Measurements from ENCODE around the gene TMEM263. TPM values are rescaled to one million over a fixed set of nuclear protein-coding genes. Genes with fewer than 3 reads are reported as not detected.

TMEM263 gene
- 26.5 TPM for total RNA-seq
- long read RNA-seq, transcript TMEM263-201 (4 exons, 3,362 nt): minor isoform, 16 of 47 reads
- long read RNA-seq, transcript TMEM263-204 (3 exons, 3,349 nt): major isoform, 22 of 47 reads
- long read RNA-seq, partial matches to known transcripts: 0 of 47 reads
- long read RNA-seq, other reads (novel, unspliced or antisense): 6 of 47 reads

- Histone ChIP-seq H3K27me3 (ENCODE audit: low read depth) (no peaks in the 10 kb centered on the region), H3K36me3 (peaks cover 4% of the 10 kb centered on the region), H3K27ac (peak within 1 kb of the TSS; percentile 95), H3K4me3 (peak within 1 kb of the TSS; percentile 92), H3K9me3 (no peaks in the 10 kb centered on the region), H3K4me1 (peaks cover 24% of the 10 kb centered on the region)
- DNase-seq (peak; percentile 93), ATAC-seq (peak; percentile 97 to 98)
- no peak for TF ChIP-seq CTCF (IDR thresholded peaks at IDR 0.05)
- intact Hi-C loops (cut with DNase I): no loop called here
These were observed at the start of gene TMEM263 for GRCh38 chr12:106955377-106956047. TMEM263 (plus strand) TSS chr12:106955907; CDS start chr12:106967117, 11,210 bp downstream.

- H3K27me3 ChIP-seq (ENCODE audit: low read depth): peaks cover 29% of the 10 kb centered on the region
- TF ChIP-seq CTCF (IDR thresholded peaks at IDR 0.05): no peak
- intact Hi-C loops (cut with DNase I): no loop called here
- H3K4me1 ChIP-seq: peaks cover 4% of the 10 kb centered on the region
- no peaks in the 10 kb centered on the region for H3K36me3 ChIP-seq
- H3K27ac ChIP-seq: no peak overlapping the region
- no peak overlapping the region for H3K4me3 ChIP-seq
- no peak for ATAC-seq
- no peak for DNase-seq
- no peaks in the 10 kb centered on the region for H3K9me3 ChIP-seq
These were observed 49.0 kb upstream of the TMEM263 start for GRCh38 chr12:106906715-106907114.

- H3K27me3 ChIP-seq (ENCODE audit: low read depth): peaks cover 29% of the 10 kb centered on the region
- peaks cover 4% of the 10 kb centered on the region for H3K4me1 ChIP-seq
- no peaks in the 10 kb centered on the region for H3K36me3 ChIP-seq
- intact Hi-C loops (cut with DNase I): no loop called here
- DNase-seq (no peak), ATAC-seq (no peak)
- H3K27ac ChIP-seq: no peak overlapping the region
- no peak overlapping the region for H3K4me3 ChIP-seq
- no peaks in the 10 kb centered on the region for H3K9me3 ChIP-seq
- TF ChIP-seq CTCF (IDR thresholded peaks at IDR 0.05): no peak
These were observed 48.3 kb upstream of the TMEM263 start for GRCh38 chr12:106907411-106907810.

GRCh38 chr12:106907846-106908245 lies 47.9 kb upstream of the TMEM263 start:
- intact Hi-C loops (cut with DNase I): no loop called here
- DNase-seq (no peak), ATAC-seq (no peak)
- no peak for TF ChIP-seq CTCF (IDR thresholded peaks at IDR 0.05)
- H3K27me3 ChIP-seq (ENCODE audit: low read depth): peaks cover 29% of the 10 kb centered on the region
- peaks cover 4% of the 10 kb centered on the region for H3K4me1 ChIP-seq
- H3K27ac ChIP-seq: no peak overlapping the region
- H3K36me3 ChIP-seq: no peaks in the 10 kb centered on the region
- no peak overlapping the region for H3K4me3 ChIP-seq
- H3K9me3 ChIP-seq: no peaks in the 10 kb centered on the region

- no peak overlapping the region for H3K27ac ChIP-seq
- DNase-seq (no peak), ATAC-seq (no peak)
- TF ChIP-seq CTCF (IDR thresholded peaks at IDR 0.05): no peak
- peaks cover 29% of the 10 kb centered on the region for H3K27me3 ChIP-seq (ENCODE audit: low read depth)
- H3K4me3 ChIP-seq: no peak overlapping the region
- no peaks in the 10 kb centered on the region for H3K36me3 ChIP-seq
- H3K9me3 ChIP-seq: no peaks in the 10 kb centered on the region
- H3K4me1 ChIP-seq: peaks cover 4% of the 10 kb centered on the region
- intact Hi-C loops (cut with DNase I): no loop called here
These were observed 47.1 kb upstream of the TMEM263 start for GRCh38 chr12:106908561-106908960.
